Stimulated activated CD4-positive, alpha-beta T cell treated with anti-CD3 and anti-CD28 coated beads, Interleukin-4, amount 100 ng/mL, for 4 hours (primary cell): Measurements from ENCODE around the gene NRL.
"Not testable (repeated sequence)": the region's sequence is repeated elsewhere in the genome, so short reads cannot be mapped to it uniquely, and the experiment has no call there.

ENCODE experiments used
- DNase-seq, 2 experiments: peaks; one replicate each; pipeline ENCODE4 v3.0.0-alpha.2; 2020

The NRL gene

DNA sequence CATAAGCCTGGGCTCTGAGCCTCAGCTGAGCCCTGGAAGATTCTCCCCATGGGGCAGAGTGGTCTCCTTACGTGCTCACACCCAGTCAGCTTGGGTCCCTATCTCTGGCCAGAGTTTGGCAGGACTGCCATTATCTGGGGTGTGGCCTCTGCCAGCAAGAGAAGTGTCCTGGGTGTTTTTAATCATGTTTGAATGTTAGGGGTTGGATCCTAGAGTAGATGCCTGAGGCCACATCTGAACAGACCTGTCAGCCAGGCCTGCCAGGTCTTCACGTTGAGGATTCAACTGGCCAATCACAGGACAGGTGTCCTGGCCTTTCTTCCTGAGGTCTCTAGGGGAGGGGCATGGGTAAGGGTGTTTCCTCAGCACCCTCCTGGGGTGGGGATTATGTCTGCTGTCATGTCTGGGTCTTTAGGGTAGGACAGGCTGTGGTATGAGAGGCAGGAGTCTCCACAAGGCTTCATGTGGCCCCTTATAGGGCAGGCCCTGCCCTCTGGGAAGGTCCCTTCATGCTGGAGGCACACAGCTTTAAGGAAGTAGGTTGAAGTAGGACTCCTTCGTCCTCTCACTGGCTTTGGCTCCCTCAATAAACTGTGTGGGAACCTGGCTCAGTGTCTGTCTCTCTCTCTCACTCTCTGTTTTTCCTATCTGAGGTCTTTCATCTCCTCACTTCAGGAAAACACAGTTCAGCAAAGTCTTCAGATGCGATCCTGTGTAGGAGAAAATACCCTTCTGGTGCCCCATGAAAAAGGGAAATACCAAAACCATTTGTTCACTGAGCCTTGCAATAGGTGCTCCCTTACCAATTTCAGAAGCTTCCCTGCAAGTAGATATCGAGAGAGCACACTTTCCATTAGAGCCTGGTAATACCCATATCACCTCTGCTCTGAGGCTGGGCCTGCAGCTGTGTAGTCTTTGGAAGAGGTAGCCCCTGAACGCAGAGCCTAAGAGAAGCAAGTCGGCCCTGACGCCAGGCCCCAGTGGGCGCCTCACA is 9.0 kb upstream of the NRL start:
- no peak for DNase-seq

- no peak for DNase-seq
These were observed 8.1 kb upstream of the NRL start for GRCh38 chr14:24122898-24123297.

DNA sequence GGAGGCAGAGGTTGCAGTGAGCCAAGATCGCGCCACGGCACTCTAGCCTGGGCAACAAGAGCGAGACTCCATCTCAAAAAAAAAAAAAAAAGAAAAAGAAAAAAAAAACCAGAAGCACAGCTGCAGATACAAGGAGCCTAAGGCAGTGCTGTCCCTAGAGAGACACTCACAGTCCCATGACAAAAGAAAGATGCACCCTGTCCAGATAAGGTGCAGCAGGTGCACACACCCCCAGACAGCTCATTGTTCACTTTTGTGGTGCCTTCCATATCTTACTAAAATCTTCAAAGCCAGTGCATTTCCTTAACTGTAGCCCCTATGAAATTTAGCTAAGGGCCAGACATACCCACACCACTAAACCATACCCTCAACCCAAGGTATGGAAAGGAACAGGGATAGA is 7.7 kb upstream of the NRL start:
- no peak for DNase-seq

- no peak for DNase-seq
These were observed 6.5 kb upstream of the NRL start for GRCh38 chr14:24121210-24121609.

GRCh38 chr14:24119691-24120090 is 4.9 kb upstream of the NRL start:
- DNase-seq = no peak

DNA sequence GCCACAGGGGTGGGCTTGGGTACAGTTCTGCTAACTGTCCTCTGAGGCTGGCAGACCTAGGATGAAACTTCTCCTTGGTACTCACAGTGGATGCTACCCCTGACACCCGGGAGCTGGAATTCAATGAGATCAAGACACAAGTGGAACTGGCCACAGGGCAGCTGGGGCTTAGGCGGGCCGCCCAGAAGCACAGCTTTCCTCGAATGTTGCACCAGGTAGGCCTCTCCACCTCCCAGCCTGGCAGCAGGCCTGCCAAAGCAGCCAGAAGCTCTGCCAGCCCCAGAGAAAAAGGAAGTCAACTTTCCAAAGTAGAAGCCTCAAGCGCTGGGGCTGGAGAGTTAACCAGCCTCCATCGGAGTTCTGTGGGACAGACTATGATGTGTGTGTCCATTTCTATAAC is 2.4 kb upstream of the NRL start:
- DNase-seq = no peak

DNA sequence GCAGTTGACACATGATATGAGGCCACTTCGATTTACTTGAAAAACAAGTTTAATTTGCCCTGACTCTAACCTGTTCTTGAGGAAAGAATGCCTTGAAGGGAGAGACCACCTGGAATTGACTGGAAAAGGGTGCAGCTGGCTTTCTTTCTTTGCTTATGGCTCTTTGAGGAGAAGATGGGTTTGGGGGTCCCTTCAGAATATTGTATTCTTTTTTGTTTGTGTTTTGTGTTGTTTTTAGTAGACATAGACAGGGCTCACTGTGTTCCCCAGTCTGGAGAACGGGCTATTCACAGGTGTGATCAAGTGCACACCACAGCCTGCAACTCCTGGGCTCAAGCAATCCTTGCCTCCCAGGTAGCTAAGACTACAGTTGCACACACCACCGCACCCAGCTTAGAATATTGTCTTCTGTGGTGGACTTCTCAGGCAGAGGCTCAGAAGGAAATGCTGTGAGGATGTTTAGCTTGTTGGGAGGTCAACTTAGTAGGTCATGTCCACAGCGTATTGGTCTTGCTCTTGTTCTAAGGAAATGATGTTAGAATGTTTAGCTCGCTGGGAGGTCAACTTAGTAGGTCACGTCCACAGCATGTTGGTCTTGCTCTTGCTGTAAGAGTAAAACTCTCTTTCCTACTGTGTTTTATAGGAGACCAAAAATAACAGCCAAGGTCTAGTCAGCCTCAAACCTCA is 1.5 kb upstream of the NRL start:
- no peak for DNase-seq

GRCh38 chr14:24115422-24116127 is 826 bp upstream of the NRL start:
- no peak for DNase-seq

DNA sequence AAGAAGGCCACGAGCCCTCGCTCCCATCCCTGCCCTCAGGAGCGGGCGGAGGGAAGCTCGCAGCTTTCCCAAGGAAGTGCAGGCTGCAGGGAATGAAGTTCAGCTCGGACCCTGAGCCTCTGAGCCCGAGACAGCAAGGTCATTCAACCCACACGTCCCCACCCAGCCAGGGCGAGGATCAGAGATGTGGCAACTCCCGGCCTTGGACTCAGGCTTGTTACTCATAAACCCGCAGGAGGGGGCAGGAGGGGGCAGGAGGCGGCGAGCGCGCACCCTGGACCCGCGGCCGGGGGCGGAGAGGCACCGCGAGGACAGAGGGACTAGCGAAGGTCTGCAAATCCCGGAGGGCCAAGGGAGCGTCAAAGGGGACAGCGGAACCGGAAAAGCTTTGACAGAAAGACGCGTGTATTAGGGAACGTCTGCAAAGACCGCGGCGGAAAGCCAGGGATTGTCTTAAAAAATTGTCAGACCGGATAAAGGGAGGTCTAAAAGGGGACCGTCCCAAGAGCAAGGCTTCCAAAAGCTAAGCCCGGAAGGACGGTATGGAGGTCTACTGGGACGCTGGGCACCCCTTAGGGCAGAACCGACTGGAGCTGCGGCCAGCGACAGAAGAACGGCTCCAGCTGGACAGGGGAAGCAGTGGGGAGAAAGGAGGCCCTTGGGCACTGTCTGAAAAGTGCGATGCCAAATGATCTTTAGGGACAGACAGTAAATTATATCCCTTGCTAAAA is 783 bp downstream of the NRL start:
- peak; percentile 61 to 64 for DNase-seq

- DNase-seq = no peak
These were observed 1.4 kb downstream of the NRL start for GRCh38 chr14:24113379-24113800.

- no peak for DNase-seq
These were observed 4.2 kb downstream of the NRL start for GRCh38 chr14:24110523-24110922.

DNA sequence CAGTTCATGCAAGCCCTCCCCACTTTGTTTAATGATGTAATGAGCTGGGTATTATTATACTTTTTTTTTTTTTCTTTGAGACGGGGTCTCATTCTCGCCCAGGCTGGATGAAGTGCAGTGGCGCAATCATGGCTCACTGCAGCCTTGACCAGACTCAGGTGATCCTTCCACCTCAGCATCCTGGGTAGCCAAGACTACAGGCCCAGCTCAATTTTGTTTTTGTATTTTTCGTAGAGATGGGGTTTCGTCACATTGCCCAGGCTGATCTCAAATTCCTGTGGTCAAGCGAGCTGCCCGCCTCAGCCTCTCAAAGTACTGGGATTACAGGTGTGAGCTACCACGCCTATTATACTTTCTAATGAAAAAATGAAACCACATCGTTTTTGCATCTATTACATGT is 4.7 kb downstream of the NRL start:
- no peak for DNase-seq

DNA sequence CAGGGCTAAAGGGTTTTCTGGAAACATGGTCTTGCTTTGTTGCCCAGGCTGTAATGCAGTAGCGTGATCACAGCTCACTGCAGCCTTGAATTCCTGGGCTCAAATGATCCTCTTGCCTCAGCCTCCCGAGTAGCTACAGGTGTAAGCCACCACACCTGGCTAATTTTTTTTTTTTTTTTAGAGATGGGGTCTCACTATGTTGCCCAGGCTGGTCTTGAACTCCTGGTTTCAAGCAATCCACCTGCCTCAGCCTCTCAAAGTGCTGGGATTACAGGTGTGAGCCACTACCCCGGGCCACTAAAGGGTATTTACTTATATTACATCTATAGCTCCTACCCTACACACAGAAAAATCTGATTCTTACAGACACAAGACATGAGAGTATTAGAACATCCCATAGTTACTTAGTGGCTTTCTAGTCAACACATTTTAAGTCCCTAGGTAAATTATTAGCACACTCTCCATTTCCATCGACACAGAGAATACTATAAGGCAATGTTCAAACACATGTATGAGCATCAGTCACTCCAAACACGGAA is 6.3 kb downstream of the NRL start:
- DNase-seq = no peak

DNA sequence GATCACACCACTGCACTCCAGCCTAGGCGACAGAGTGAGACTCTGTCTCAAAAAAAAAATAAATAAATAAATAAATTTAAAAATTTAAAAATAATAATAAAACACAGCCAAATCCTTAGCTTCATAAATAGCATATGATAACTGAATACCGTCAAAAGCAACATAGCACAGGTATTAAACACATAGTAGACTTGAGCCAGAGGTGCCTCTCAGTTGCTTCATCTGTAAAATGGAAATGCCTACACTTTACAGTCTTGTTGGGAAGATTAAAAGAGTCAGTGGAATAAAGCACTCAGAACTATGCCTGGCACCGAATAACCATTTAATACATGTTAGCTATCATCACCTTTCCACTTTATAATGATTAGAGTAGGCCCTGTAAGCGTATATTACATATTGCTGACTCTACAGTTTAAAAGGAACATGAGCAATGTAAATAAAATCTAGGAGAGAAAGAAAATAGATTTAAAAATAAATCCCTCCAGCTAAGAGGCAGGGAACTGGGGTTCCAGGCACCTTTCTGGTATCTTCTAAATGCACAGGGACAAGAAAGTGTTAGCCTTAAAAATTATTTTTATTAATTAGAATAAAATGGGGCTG is 8.0 kb downstream of the NRL start:
- no peak for DNase-seq

DNA sequence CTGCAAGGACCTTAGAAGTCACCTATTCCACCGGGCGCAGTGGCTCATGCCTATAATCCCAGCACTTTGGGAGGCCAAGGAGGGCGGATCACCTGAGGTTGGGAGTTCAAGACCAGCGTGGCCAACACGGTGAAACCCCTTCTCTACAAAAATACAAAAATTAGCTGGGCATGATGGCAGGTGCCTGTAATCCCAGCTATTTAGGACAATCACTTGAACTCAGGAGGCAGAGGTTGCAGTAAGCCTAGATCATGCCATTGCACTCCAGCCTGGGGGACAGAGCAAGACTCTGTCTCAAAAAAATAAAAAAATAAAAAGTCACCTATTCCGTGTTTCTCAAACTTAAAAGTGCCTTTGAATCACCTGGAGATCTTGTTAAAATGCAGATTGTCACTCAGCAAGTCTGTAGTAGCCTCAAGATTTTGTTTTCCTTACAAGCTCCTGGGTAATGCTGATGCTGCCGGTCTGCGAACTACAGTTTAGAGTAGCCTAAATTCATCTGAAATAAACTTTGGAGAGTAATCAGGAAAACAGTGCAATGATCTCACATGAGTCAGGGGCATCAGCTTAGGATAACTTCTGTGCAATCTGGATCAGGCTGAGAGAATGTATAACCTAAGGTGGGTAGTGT is 9.0 kb downstream of the NRL start:
- DNase-seq = not testable (repeated sequence)

DNA sequence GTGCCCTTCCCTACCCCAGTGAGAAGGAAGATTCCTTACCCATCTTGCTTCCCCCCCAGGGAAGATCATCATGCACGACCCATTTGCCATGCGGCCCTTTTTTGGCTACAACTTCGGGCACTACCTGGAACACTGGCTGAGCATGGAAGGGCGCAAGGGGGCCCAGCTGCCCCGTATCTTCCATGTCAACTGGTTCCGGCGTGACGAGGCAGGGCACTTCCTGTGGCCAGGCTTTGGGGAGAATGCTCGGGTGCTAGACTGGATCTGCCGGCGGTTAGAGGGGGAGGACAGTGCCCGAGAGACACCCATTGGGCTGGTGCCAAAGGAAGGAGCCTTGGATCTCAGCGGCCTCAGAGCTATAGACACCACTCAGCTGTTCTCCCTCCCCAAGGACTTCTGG is 11.3 kb downstream of the NRL start:
- DNase-seq = no peak

- DNase-seq = no peak
These were observed 12.2 kb downstream of the NRL start for GRCh38 chr14:24102357-24103048.

DNA sequence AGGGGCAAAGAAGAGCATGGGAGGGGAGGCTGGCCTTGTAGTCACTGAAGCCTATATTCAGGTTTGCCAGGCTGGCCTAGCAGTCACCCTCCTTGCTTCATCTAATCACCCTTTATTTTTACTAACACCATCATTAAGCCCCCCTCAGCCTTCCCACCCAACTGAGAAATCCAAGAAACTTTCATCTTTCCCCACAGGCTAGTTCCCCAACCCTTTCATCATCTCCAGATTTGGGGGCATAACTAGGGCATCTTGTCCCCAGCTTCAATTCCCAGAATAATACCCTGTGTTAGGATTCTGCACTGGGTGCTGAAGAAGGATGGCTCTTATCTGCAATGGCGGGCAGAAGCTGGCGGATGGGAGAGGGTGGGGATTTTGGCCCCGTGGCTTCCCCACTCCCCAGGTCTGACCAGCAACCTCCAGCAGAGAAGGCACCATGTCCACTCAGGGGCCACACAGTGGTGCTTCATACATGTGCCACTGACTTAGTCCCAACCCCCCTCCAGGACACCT is 13.7 kb downstream of the NRL start:
- DNase-seq = no peak

DNA sequence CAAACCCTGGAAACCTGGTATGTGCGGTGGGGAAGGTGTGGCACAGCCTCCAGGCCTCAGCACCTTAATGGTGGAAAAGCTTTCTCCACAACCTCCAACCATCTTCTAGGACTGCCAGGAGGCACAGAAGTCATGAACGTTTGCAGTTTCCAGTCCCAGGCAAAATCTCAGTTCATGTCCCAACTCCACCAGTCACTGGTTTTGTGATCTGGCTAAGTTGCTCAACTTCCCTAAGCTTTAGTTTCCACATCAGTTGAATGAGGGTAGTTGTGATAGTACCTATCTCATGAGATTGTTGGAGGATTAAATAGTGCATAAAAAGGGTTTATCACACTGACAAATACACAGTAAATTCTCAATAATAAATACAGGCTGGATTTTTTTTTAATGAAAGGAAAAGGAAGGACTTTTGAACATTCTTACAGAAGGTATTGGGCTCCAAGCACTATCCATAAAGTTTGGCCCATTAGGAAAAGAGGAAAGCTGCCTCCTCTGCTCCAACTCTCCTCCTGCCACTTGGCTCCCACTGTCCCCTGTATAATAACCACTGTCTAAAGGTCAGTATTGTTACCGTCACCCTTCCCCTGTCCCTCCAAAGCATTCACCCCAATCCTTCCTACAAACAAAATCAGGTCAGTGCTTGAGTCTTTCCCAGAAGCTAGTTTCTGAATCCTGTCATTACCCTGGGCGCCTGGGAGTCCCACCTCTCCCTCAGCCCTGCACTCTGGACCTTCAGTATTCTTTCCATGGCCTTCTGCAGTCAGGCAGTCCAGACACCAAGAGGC is 14.4 kb downstream of the NRL start:
- no peak for DNase-seq
